Lung (tissue), 12 donors: ENCODE measurements around the gene NAGPA. TPM values are rescaled to one million over a fixed set of nuclear protein-coding genes. Genes with fewer than 3 reads are reported as not detected.

ENCODE experiments used
- ATAC-seq: fragments of 200-7000 bp; cut with Tn5 transposase; one replicate; pipeline ENCODE4 v1.9.1; 2020; ENCODE audit warnings: moderate number of reproducible peaks; ENCODE audit not compliant: insufficient read depth, low FRiP score
- DNase-seq, 3 donors: peaks; one replicate each; pipeline ENCODE4 v3.0.0-alpha.2; 2013 to 2017
- H3K27ac ChIP-seq, 2 donors: one replicate each; pipeline ENCODE4 v1.5.1; 2013; ENCODE audit warnings: mild to moderate bottlenecking in 2 of 2, moderate library complexity in 2 of 2, control low read depth in 1 of 2, inconsistent platforms in 1 of 2, low read depth in 1 of 2, low read length in 1 of 2
- H3K27me3 ChIP-seq, 3 donors: one replicate each; pipeline ENCODE4 v1.5.1; 2013; ENCODE audit warnings: low read length in 2 of 3; ENCODE audit not compliant: control insufficient read depth in 3 of 3, insufficient read depth in 3 of 3
- H3K36me3 ChIP-seq, 4 donors: one replicate each; pipeline ENCODE4 v1.5.1; 2013; ENCODE audit warnings: low read length in 4 of 4, mild to moderate bottlenecking in 1 of 4, moderate library complexity in 1 of 4; ENCODE audit not compliant: control insufficient read depth in 4 of 4, insufficient read depth in 4 of 4
- H3K4me1 ChIP-seq, 5 donors: one replicate each; pipeline ENCODE4 v1.5.1; 2013; ENCODE audit warnings: low read length in 5 of 5, mild to moderate bottlenecking in 2 of 5, moderate library complexity in 1 of 5; ENCODE audit not compliant: control insufficient read depth in 5 of 5, insufficient read depth in 5 of 5
- H3K4me3 ChIP-seq: one replicate; pipeline ENCODE4 v1.5.1; 2013; ENCODE audit warnings: mild to moderate bottlenecking, control low read depth, moderate library complexity
- H3K9ac ChIP-seq, 2 donors: one replicate each; pipeline ENCODE4 v1.5.1; 2013; ENCODE audit warnings: low read length in 2 of 2, control low read depth in 1 of 2; ENCODE audit not compliant: insufficient read depth in 1 of 2
- H3K9me3 ChIP-seq, 4 donors: one replicate each; pipeline ENCODE4 v1.5.1; 2013; ENCODE audit warnings: low read length in 3 of 4, mild to moderate bottlenecking in 1 of 4, moderate library complexity in 1 of 4; ENCODE audit not compliant: control insufficient read depth in 4 of 4, insufficient read depth in 3 of 4
- WGBS, 2 donors: extraction: QIAGEN DNeasy Blood & Tissue Kit; methylation state at CpG; one replicate each; pipeline ENCODE4 v1.1.7; 2013; 5-methylcytosine and 5-hydroxymethylcytosine counted together
- polyA plus RNA-seq, 2 donors: library from polyadenylated mRNA; stranded (reverse); fragments of 200-250 nt; gene quantifications; one replicate each; pipeline ENCODE4 v1.2.1, GENCODE V29; 2013
- total RNA-seq, 2 donors: library from RNA; depleted of rRNA in 1 of 2; stranded (reverse); fragments of >200 nt in 1 of 2; gene quantifications; one replicate each; pipeline ENCODE4 v1.2.1, GENCODE V29; 2014 to 2021
- TF ChIP-seq, protein P1 (sequence below): IDR thresholded peaks from 2 replicates; pipeline ENCODE4 v1.5.1; 2012; ENCODE audit warnings: mild to moderate bottlenecking; ENCODE audit errors: control extremely low read depth, extremely low read depth
- donor health status: control.
- donor health status: control.
- donor health status: Bipolar disorder and iron deficiency.
- donor health status: healthy.
- donor health status: DM: yes; HTN: yes; CAD: no.

NAGPA gene
- total and polyA plus RNA-seq, 4 donors: 7.8 to 20.3 (median 12.5) TPM

DNA sequence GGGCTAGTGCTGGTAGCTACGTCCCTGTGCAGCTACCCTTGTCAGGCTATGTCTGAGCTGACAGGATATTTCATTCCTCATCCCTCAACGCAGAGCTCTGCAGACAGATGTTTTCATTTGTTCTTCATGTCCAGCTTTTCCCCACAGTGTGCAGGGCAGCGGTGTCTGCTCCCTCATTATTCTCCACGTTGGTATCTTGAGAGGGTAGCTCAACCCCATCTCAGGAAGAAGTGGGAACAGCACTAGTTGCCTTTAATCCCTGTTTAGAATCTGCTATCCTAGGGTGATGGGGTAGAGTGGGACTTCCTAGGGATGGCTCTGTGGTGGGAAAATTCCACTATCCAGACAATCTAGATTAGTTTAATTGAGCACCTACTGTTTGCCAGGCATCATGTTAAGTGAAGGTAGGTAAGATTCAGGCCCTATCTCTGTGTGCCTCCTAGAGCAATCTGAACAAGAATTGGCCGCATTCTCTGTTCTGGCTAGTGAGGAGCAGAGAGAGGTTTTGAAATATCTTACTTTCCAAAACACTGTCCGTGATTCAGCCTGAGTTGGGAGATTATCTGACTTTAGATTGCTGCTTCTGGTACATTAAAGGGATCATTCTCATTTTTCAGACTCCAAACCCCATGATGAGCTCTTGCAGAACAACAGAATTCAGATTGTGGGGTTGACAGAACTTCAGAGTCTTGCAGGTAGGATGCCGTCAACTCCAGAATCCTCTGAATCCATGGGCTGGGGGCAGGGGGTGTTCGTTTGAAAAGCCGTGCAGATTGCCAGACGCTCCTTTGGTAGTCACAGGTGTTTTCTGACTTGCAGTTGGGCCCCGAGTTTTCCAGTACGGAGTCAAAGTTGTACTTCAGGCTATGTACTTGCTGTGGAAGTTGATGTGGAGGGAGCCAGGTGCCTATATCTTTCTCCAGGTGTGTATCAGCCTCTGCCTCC lies 38.9 kb upstream of the NAGPA start:
- 61 to 70% methylated on average over 12 of the region's 12 CpGs for WGBS, 2 donors
- Histone ChIP-seq H3K9ac (peak overlapping the region; percentile 37 to 69), H3K27me3 (no peaks in the 10 kb centered on the region), H3K36me3 (peaks cover 3 to 22% (median 11%) of the 10 kb centered on the region in 4 donors), H3K9me3 (no peaks in the 10 kb centered on the region), H3K4me3 (peak overlapping the region; percentile 85), H3K4me1 (peaks cover 0 to 10% (median 0%) of the 10 kb centered on the region in 5 donors), H3K27ac (peak overlapping the region in 1 of 2 donors; percentile 92)
- TF ChIP-seq, protein P1, sequence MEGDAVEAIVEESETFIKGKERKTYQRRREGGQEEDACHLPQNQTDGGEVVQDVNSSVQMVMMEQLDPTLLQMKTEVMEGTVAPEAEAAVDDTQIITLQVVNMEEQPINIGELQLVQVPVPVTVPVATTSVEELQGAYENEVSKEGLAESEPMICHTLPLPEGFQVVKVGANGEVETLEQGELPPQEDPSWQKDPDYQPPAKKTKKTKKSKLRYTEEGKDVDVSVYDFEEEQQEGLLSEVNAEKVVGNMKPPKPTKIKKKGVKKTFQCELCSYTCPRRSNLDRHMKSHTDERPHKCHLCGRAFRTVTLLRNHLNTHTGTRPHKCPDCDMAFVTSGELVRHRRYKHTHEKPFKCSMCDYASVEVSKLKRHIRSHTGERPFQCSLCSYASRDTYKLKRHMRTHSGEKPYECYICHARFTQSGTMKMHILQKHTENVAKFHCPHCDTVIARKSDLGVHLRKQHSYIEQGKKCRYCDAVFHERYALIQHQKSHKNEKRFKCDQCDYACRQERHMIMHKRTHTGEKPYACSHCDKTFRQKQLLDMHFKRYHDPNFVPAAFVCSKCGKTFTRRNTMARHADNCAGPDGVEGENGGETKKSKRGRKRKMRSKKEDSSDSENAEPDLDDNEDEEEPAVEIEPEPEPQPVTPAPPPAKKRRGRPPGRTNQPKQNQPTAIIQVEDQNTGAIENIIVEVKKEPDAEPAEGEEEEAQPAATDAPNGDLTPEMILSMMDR: no peak
- no peak for DNase-seq
- no peak for ATAC-seq

DNA sequence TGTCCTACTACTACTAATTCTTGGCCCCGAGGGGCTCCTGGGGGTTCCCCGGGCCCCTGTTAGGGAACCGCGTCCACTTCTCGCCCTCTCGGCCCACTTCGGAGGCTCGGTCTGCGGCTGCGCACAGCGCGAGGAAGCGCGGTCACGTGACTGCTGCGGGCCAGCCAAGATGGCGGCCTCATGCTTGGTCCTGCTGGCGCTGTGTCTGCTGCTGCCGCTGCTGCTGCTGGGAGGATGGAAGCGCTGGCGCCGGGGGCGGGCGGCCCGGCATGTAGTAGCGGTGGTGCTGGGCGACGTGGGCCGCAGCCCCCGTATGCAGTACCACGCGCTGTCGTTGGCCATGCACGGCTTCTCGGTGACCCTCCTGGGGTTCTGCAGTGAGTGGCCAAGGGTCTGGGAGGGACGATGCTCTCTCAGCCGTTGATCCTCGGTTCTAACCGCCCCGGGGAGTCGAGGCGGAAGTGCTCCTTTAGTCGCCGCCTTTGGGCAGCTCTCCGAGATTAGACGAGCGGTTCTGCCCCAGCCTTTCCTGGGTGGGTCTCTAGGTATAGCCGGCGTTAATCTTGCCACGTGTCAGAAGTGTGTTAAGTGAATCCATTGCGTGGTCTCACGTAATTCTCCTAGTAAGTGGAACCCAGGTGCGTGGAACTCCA lies 38.1 kb upstream of the NAGPA start, which contains the start of gene ALG1:
Gene ALG1, plus strand, starts transcription at position 163 of the 653 bp plus-strand sequence. Its CDS starts 7 bp downstream, at position 170.
- peaks cover 0 to 10% (median 0%) of the 10 kb centered on the region in 5 donors for H3K4me1 ChIP-seq
- DNase-seq (peak; percentile 91 to 94 (median 92)), ATAC-seq (peak; percentile 81)
- TF ChIP-seq, protein P1: no peak
- H3K27ac ChIP-seq: peak within 1 kb of the TSS; percentile 57 to 92
- H3K36me3 ChIP-seq: peaks cover 3 to 17% (median 11%) of the 10 kb centered on the region in 4 donors
- peak within 1 kb of the TSS; percentile 37 to 69 for H3K9ac ChIP-seq
- H3K4me3 ChIP-seq: peak within 1 kb of the TSS; percentile 85
- 0% methylated on average over 49 to 53 of the region's 53 CpGs for WGBS, 2 donors
- no peaks in the 10 kb centered on the region for H3K9me3 ChIP-seq
- H3K27me3 ChIP-seq: no peaks in the 10 kb centered on the region

DNA sequence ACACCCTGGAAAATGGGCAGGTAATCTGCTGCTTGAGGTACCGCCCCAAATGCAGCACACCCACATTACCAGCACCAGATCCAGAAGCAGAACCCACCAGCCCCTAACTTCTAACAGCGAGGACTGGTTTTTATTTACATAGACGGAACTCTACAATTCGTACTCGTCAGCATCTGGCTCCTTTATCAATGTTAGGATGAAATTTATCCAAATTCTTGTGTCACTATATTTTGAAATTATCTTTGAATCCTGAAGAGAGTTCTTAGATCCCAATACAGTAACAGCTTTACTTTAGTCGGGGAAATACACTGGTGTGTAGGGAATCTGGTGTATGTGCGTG lies 37.6 kb upstream of the NAGPA start:
- WGBS, 2 donors: 54 to 64% methylated on average over 7 of the region's 7 CpGs
- TF ChIP-seq, protein P1: no peak
- no peak for ATAC-seq
- no peak for DNase-seq
- H3K27ac ChIP-seq: peak overlapping the region; percentile 57 to 92
- H3K4me1 ChIP-seq: peaks cover 0 to 11% (median under 1%) of the 10 kb centered on the region in 5 donors
- H3K9ac ChIP-seq: no peak overlapping the region
- no peaks in the 10 kb centered on the region for H3K27me3 ChIP-seq
- H3K4me3 ChIP-seq: no peak overlapping the region
- H3K9me3 ChIP-seq: no peaks in the 10 kb centered on the region
- H3K36me3 ChIP-seq: peaks cover 3 to 14% (median 11%) of the 10 kb centered on the region in 4 donors
